ENCODE results near the gene PARD3. TPM values are rescaled to one million over a fixed set of nuclear protein-coding genes. Genes with fewer than 3 reads are reported as not detected.
"Not testable (repeated sequence)": the region's sequence is repeated elsewhere in the genome, so short reads cannot be mapped to it uniquely, and the experiment has no call there.

Gene PARD3
- total RNA-seq, 4 donors from 2014 or later, result 27.3 to 65.3 (median 55.6) TPM

DNA sequence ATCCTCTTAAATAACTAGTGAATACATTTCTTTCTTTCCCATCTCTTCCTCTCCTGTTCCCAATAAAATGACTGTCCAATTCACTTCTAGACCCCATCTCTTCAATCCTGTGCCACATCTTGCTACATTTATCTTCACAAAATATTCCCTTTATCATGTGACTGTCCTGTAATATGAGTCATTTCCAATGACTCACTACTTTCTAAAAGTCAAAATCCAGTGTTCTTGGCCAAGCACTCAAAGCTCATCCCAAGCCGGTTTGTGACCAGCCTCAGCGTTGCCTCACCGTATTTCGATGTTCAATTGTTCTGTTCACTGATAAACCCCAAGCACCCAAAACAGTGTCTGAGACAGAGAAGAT lies 104.7 kb downstream of the PARD3 start:
- WGBS, 2 donors (ENCODE audit: low coverage in 1 of 2), result 79 to 80% methylated on average over 4 of the region's 4 CpGs
- Histone ChIP-seq H3K27me3 (no peaks in the 10 kb centered on the region), H3K36me3 (no peaks in the 10 kb centered on the region), H3K4me1 (peaks cover 19 to 59% (median 26%) of the 10 kb centered on the region in 4 donors), H3K4me3 (no peak overlapping the region), H3K9me3 (no peaks in the 10 kb centered on the region), H3K27ac (peak overlapping the region; percentile 3 to 67 (median 49))
- TF ChIP-seq POLR2AphosphoS5 (IDR thresholded peaks at IDR 0.05) (peak in 2 of 3 donors; percentile 9 to 27), EP300 (IDR thresholded peaks at IDR 0.05; ENCODE audit: low read depth) (no peak)
- intact Hi-C loops (cut with DNase I; ENCODE audit: low total_unique reads), result no loop called here
- DNase-seq, result no peak
- in situ Hi-C loops (cut with MboI; ENCODE audit: low pct_ligation_motif_present in 1 of 4, low pct_unique_long_range_greater_than_20kb in 1 of 4, low sequenced_read_pairs in 3 of 4), result loop anchor here in 1 of 4 donors (25.0 kb wide), 1 partner anchor 252 kb away; no protein-coding TSS in a partner anchor

DNA sequence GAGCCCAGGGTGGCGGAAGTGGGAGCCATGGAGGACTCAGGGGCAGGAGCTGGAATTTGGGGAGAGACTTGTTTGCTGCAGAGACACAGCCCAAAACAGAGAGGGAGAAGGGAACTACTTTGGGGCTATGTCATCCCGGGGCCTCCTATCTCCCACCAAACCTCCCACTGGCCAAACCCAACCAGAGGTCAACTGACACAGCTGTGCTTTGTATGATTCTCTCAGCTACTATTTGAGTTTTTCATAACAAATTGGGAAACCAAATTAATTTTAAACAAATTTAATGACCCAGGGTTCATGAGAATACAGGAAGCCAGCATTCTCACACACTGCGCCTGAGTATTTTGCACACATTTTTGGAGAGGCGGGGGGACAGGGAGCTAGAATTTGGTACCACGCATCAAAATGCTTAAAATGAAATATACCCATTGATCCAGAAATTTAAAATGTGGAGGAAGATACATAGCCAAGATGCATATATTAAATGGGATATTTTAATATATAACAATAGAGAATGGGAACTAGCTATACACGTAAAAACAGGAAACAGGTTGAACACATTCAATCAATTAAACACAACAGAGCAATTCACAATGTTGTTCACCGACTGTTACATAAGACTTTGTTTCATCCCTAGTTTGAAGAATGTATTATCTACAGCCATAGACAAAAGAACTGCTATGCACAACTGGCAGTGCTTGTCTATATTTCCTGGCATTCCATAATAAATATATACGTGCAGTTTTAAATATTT lies 105.3 kb downstream of the PARD3 start:
- Histone ChIP-seq H3K27ac (peak overlapping the region in 2 of 4 donors; percentile 37 to 38), H3K4me1 (peaks cover 19 to 61% (median 23%) of the 10 kb centered on the region in 4 donors)
- TF ChIP-seq POLR2A (IDR thresholded peaks at IDR 0.05) (no peak), EP300 (IDR thresholded peaks at IDR 0.05; ENCODE audit: low read depth) (no peak), POLR2AphosphoS5 (IDR thresholded peaks at IDR 0.05) (no peak)
- TF ChIP-seq, protein P1, sequence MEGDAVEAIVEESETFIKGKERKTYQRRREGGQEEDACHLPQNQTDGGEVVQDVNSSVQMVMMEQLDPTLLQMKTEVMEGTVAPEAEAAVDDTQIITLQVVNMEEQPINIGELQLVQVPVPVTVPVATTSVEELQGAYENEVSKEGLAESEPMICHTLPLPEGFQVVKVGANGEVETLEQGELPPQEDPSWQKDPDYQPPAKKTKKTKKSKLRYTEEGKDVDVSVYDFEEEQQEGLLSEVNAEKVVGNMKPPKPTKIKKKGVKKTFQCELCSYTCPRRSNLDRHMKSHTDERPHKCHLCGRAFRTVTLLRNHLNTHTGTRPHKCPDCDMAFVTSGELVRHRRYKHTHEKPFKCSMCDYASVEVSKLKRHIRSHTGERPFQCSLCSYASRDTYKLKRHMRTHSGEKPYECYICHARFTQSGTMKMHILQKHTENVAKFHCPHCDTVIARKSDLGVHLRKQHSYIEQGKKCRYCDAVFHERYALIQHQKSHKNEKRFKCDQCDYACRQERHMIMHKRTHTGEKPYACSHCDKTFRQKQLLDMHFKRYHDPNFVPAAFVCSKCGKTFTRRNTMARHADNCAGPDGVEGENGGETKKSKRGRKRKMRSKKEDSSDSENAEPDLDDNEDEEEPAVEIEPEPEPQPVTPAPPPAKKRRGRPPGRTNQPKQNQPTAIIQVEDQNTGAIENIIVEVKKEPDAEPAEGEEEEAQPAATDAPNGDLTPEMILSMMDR (IDR thresholded peaks at IDR 0.05), result no peak

GRCh38 chr10:34707656-34708055 lies 107.4 kb downstream of the PARD3 start:
- Histone ChIP-seq H3K27me3 (no peaks in the 10 kb centered on the region), H3K4me1 (peaks cover 19 to 66% (median 21%) of the 10 kb centered on the region in 4 donors), H3K27ac (peak overlapping the region in 1 of 4 donors; percentile 34), H3K36me3 (no peaks in the 10 kb centered on the region), H3K9me3 (no peaks in the 10 kb centered on the region), H3K4me3 (no peak overlapping the region)
- no peak for DNase-seq
- TF ChIP-seq POLR2AphosphoS5 (IDR thresholded peaks at IDR 0.05) (no peak), EP300 (IDR thresholded peaks at IDR 0.05; ENCODE audit: low read depth) (no peak), POLR2A (IDR thresholded peaks at IDR 0.05) (no peak)
- TF ChIP-seq, protein P1 (IDR thresholded peaks at IDR 0.05), result no peak
- WGBS, 2 donors (ENCODE audit: low coverage in 1 of 2), result 58 to 71% methylated on average over 1 of the region's 1 CpG
- intact Hi-C loops (cut with DNase I; ENCODE audit: low total_unique reads), result no loop called here
- in situ Hi-C loops (cut with MboI; ENCODE audit: low pct_ligation_motif_present in 1 of 4, low pct_unique_long_range_greater_than_20kb in 1 of 4, low sequenced_read_pairs in 3 of 4), result loop anchor here in 1 of 4 donors (25.0 kb wide), 1 partner anchor 255 kb away; no protein-coding TSS in a partner anchor

More for the DNA sequence above, 105.3 kb downstream of the PARD3 start:
- no peaks in the 10 kb centered on the region for H3K9me3 ChIP-seq
- DNase-seq, result no peak
- H3K4me3 ChIP-seq, result no peak overlapping the region
- in situ Hi-C loops (cut with MboI; ENCODE audit: low pct_ligation_motif_present in 1 of 4, low pct_unique_long_range_greater_than_20kb in 1 of 4, low sequenced_read_pairs in 3 of 4) (loop anchor here in 1 of 4 donors (25.0 kb wide), 1 partner anchor 252 kb away; no protein-coding TSS in a partner anchor), intact Hi-C loops (cut with DNase I; ENCODE audit: low total_unique reads) (no loop called here)
- H3K36me3 ChIP-seq, result no peaks in the 10 kb centered on the region
- WGBS, 2 donors (ENCODE audit: low coverage in 1 of 2), result 75 to 76% methylated on average over 6 to 8 of the region's 8 CpGs
- H3K27me3 ChIP-seq, result no peaks in the 10 kb centered on the region

- intact Hi-C loops (cut with DNase I; ENCODE audit: low total_unique reads); H3K27me3 ChIP-seq; H3K9me3 ChIP-seq; H3K27ac ChIP-seq; H3K36me3 ChIP-seq; H3K4me3 ChIP-seq; DNase-seq: not testable (repeated sequence)
- WGBS, 2 donors (ENCODE audit: low coverage in 1 of 2), result 80 to 97% methylated on average over 1 to 4 of the region's 4 CpGs
- in situ Hi-C loops (cut with MboI; ENCODE audit: low pct_ligation_motif_present in 1 of 4, low pct_unique_long_range_greater_than_20kb in 1 of 4, low sequenced_read_pairs in 3 of 4), result loop anchor here in 1 of 4 donors (25.0 kb wide), 1 partner anchor 255 kb away; no protein-coding TSS in a partner anchor
- H3K4me1 ChIP-seq, result peaks cover 15 to 66% (median 20%) of the 10 kb centered on the region in 4 donors
These were observed 108.1 kb downstream of the PARD3 start for GRCh38 chr10:34706992-34707391.

DNA sequence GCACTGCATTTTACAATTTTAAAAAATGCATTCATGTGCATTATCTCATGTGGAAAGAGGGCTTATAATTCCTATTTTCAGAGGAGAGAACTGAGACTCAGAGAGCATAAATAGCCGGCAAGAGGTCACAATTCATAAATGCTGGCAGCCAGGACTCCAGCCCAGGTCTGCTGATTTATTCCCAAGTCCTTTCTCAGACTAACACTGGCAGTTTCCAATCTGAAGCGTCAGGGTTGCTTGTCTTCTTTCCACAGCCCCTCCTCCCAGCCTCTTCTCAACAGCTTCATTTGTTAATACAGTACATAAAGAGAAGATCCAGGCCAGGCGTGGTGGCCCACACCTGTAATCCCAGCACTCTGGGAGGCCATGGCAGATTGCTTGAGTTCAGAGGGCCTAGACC lies 108.9 kb downstream of the PARD3 start:
- WGBS, 2 donors (ENCODE audit: low coverage in 1 of 2), result 67 to 91% methylated on average over 3 of the region's 3 CpGs
- Histone ChIP-seq H3K4me3 (no peak overlapping the region), H3K9me3 (no peaks in the 10 kb centered on the region), H3K4me1 (peaks cover 8 to 59% (median 16%) of the 10 kb centered on the region in 4 donors), H3K27ac (peak overlapping the region in 2 of 4 donors; percentile 27 to 60), H3K36me3 (no peaks in the 10 kb centered on the region), H3K27me3 (no peaks in the 10 kb centered on the region)
- no peak for TF ChIP-seq POLR2AphosphoS5 (IDR thresholded peaks at IDR 0.05)
- TF ChIP-seq POLR2A (IDR thresholded peaks at IDR 0.05), result no peak
- no peak for TF ChIP-seq EP300 (IDR thresholded peaks at IDR 0.05; ENCODE audit: low read depth)
- TF ChIP-seq, protein P1 (IDR thresholded peaks at IDR 0.05), result no peak
- intact Hi-C loops (cut with DNase I; ENCODE audit: low total_unique reads), result no loop called here
- in situ Hi-C loops (cut with MboI; ENCODE audit: low pct_ligation_motif_present in 1 of 4, low pct_unique_long_range_greater_than_20kb in 1 of 4, low sequenced_read_pairs in 3 of 4), result loop anchor here in 1 of 4 donors (25.0 kb wide), 1 partner anchor 256 kb away; no protein-coding TSS in a partner anchor
- no peak for DNase-seq
